Lung (tissue), 12 donors: ENCODE data around the gene STK11IP. TPM values are rescaled to one million over a fixed set of nuclear protein-coding genes. Genes with fewer than 3 reads are reported as not detected.

ENCODE experiments used
- ATAC-seq: fragments of 200-7000 bp; cut with Tn5 transposase; one replicate; pipeline ENCODE4 v1.9.1; 2020; ENCODE audit warnings: moderate number of reproducible peaks; ENCODE audit not compliant: insufficient read depth, low FRiP score
- DNase-seq, 3 donors: peaks; one replicate each; pipeline ENCODE4 v3.0.0-alpha.2; 2013 to 2017
- H3K27ac ChIP-seq, 2 donors: one replicate each; pipeline ENCODE4 v1.5.1; 2013; ENCODE audit warnings: mild to moderate bottlenecking in 2 of 2, moderate library complexity in 2 of 2, control low read depth in 1 of 2, inconsistent platforms in 1 of 2, low read depth in 1 of 2, low read length in 1 of 2
- H3K27me3 ChIP-seq, 3 donors: one replicate each; pipeline ENCODE4 v1.5.1; 2013; ENCODE audit warnings: low read length in 2 of 3; ENCODE audit not compliant: control insufficient read depth in 3 of 3, insufficient read depth in 3 of 3
- H3K36me3 ChIP-seq, 4 donors: one replicate each; pipeline ENCODE4 v1.5.1; 2013; ENCODE audit warnings: low read length in 4 of 4, mild to moderate bottlenecking in 1 of 4, moderate library complexity in 1 of 4; ENCODE audit not compliant: control insufficient read depth in 4 of 4, insufficient read depth in 4 of 4
- H3K4me1 ChIP-seq, 5 donors: one replicate each; pipeline ENCODE4 v1.5.1; 2013; ENCODE audit warnings: low read length in 5 of 5, mild to moderate bottlenecking in 2 of 5, moderate library complexity in 1 of 5; ENCODE audit not compliant: control insufficient read depth in 5 of 5, insufficient read depth in 5 of 5
- H3K4me3 ChIP-seq: one replicate; pipeline ENCODE4 v1.5.1; 2013; ENCODE audit warnings: mild to moderate bottlenecking, control low read depth, moderate library complexity
- H3K9ac ChIP-seq, 2 donors: one replicate each; pipeline ENCODE4 v1.5.1; 2013; ENCODE audit warnings: low read length in 2 of 2, control low read depth in 1 of 2; ENCODE audit not compliant: insufficient read depth in 1 of 2
- H3K9me3 ChIP-seq, 4 donors: one replicate each; pipeline ENCODE4 v1.5.1; 2013; ENCODE audit warnings: low read length in 3 of 4, mild to moderate bottlenecking in 1 of 4, moderate library complexity in 1 of 4; ENCODE audit not compliant: control insufficient read depth in 4 of 4, insufficient read depth in 3 of 4
- CTCF ChIP-seq: IDR thresholded peaks from 2 replicates; pipeline ENCODE4 v1.5.1; 2012; ENCODE audit warnings: mild to moderate bottlenecking; ENCODE audit errors: control extremely low read depth, extremely low read depth
- WGBS, 2 donors: extraction: QIAGEN DNeasy Blood & Tissue Kit; methylation state at CpG; one replicate each; pipeline ENCODE4 v1.1.7; 2013; 5-methylcytosine and 5-hydroxymethylcytosine counted together
- polyA plus RNA-seq, 2 donors: library from polyadenylated mRNA; stranded (reverse); fragments of 200-250 nt; gene quantifications; one replicate each; pipeline ENCODE4 v1.2.1, GENCODE V29; 2013
- total RNA-seq, 2 donors: library from RNA; depleted of rRNA in 1 of 2; stranded (reverse); fragments of >200 nt in 1 of 2; gene quantifications; one replicate each; pipeline ENCODE4 v1.2.1, GENCODE V29; 2014 to 2021
- donor health status: control.
- donor health status: control.
- donor health status: Bipolar disorder and iron deficiency.
- donor health status: healthy.
- donor health status: DM: yes; HTN: yes; CAD: no.

STK11IP gene
- total and polyA plus RNA-seq, 4 donors, result 21.5 to 46.0 (median 23.1) TPM

- 80 to 83% methylated on average over 12 of the region's 12 CpGs for WGBS, 2 donors
- no peak for DNase-seq
- peaks cover 0 to 2% (median 0%) of the 10 kb centered on the region in 4 donors for H3K9me3 ChIP-seq
Observed at GRCh38 chr2:219553463-219553963, 44.1 kb upstream of the STK11IP start.

GRCh38 chr2:219554350-219554749 is 43.3 kb upstream of the STK11IP start:
- Histone ChIP-seq H3K9ac (no peak overlapping the region), H3K4me3 (no peak overlapping the region), H3K4me1 (peaks cover 0 to 10% (median 3%) of the 10 kb centered on the region in 5 donors), H3K36me3 (peaks cover 0 to 3% (median under 1%) of the 10 kb centered on the region in 4 donors), H3K27me3 (peaks cover 0 to 5% (median 3%) of the 10 kb centered on the region in 3 donors), H3K9me3 (peaks cover 0 to 2% (median 0%) of the 10 kb centered on the region in 4 donors), H3K27ac (no peak overlapping the region)
- no peak for ATAC-seq
- 94 to 95% methylated on average over 15 of the region's 15 CpGs for WGBS, 2 donors
- no peak for DNase-seq
- no peak for TF ChIP-seq CTCF

More at GRCh38 chr2:219553463-219553963, 44.1 kb upstream of the STK11IP start:
- Histone ChIP-seq H3K4me3 (no peak overlapping the region), H3K27me3 (peaks cover 0 to 5% (median 3%) of the 10 kb centered on the region in 3 donors), H3K4me1 (peaks cover 0 to 10% (median 3%) of the 10 kb centered on the region in 5 donors), H3K36me3 (peaks cover 0 to 2% (median under 1%) of the 10 kb centered on the region in 4 donors), H3K27ac (no peak overlapping the region), H3K9ac (no peak overlapping the region)
- no peak for ATAC-seq
- TF ChIP-seq CTCF, result no peak

- H3K27me3 ChIP-seq, result peaks cover 0 to 5% (median 3%) of the 10 kb centered on the region in 3 donors
- TF ChIP-seq CTCF, result no peak
- ATAC-seq, result no peak
- peaks cover 0 to 14% (median 3%) of the 10 kb centered on the region in 5 donors for H3K4me1 ChIP-seq
- no peak overlapping the region for H3K9ac ChIP-seq
- H3K9me3 ChIP-seq, result peaks cover 0 to 2% (median 0%) of the 10 kb centered on the region in 4 donors
- 89 to 97% methylated on average over 20 of the region's 20 CpGs for WGBS, 2 donors
- DNase-seq, result no peak
- H3K27ac ChIP-seq, result no peak overlapping the region
- H3K36me3 ChIP-seq, result peaks cover 0 to 4% (median under 1%) of the 10 kb centered on the region in 4 donors
- no peak overlapping the region for H3K4me3 ChIP-seq
Observed at GRCh38 chr2:219555956-219556355, 41.7 kb upstream of the STK11IP start.

- H3K9me3 ChIP-seq, result peaks cover 0 to 2% (median 0%) of the 10 kb centered on the region in 4 donors
- no peak for ATAC-seq
Observed at GRCh38 chr2:219556413-219556812, 41.2 kb upstream of the STK11IP start.

More at GRCh38 chr2:219556413-219556812, 41.2 kb upstream of the STK11IP start:
- Histone ChIP-seq H3K4me1 (peaks cover 0 to 15% (median 3%) of the 10 kb centered on the region in 5 donors), H3K36me3 (peaks cover 0 to 4% (median under 1%) of the 10 kb centered on the region in 4 donors), H3K27ac (no peak overlapping the region), H3K4me3 (no peak overlapping the region), H3K9ac (no peak overlapping the region), H3K27me3 (peaks cover 0 to 5% (median 3%) of the 10 kb centered on the region in 3 donors)
- 93 to 97% methylated on average over 19 of the region's 19 CpGs for WGBS, 2 donors
- no peak for TF ChIP-seq CTCF
- no peak for DNase-seq
